HCT116 (cell line): ENCODE data around the gene CADPS.

Experiments
- CTCF ChIP-seq, 3 experiments: fragments of 200-600 bp in 1 of 3; sonication (generic) in 1 of 3; IDR thresholded peaks in 2 of 3; conservative IDR thresholded peaks in 1 of 3; 2 replicates each; pipeline ENCODE4 v1.5.1; 2012 to 2017; ENCODE audit warnings: low read depth in 2 of 3, low read length in 2 of 3, antibody characterized with exemption in 1 of 3, borderline replicate concordance in 1 of 3, control low read depth in 1 of 3, mild to moderate bottlenecking in 1 of 3, mixed read lengths in 1 of 3, mixed run types in 1 of 3, moderate library complexity in 1 of 3; ENCODE audit not compliant: insufficient read depth in 1 of 3
- EZH2 ChIP-seq: fragments of 200-600 bp; sonication (generic); IDR thresholded peaks from 2 replicates; pipeline ENCODE4 v1.6.1; 2017; ENCODE audit warnings: antibody characterized with exemption, mixed run types
- JUND ChIP-seq: IDR thresholded peaks from 2 replicates; pipeline ENCODE4 v1.6.1; 2012
- POLR2AphosphoS5 ChIP-seq: IDR thresholded peaks from 2 replicates; pipeline ENCODE4 v1.6.1; 2011; ENCODE audit warnings: mild to moderate bottlenecking, low read depth, low read length, moderate library complexity

GRCh38 chr3:62805580-62806277 is 69.5 kb downstream of the CADPS start:
- TF ChIP-seq CTCF (IDR thresholded peaks at IDR 0.05 in 2 of 3, conservative IDR thresholded peaks at IDR 0.05 in 1 of 3; ENCODE audit: borderline replicate concordance in 1 of 3, insufficient read depth in 1 of 3, low read depth in 2 of 3, low read length in 2 of 3) (no peak), EZH2 (no peak), JUND (no peak), POLR2AphosphoS5 (no peak)
